Neural cell (in vitro differentiated cells): Measurements from ENCODE around the gene FGD4. TPM values are rescaled to one million over a fixed set of nuclear protein-coding genes. Genes with fewer than 3 reads are reported as not detected.

ENCODE experiments used
- H2AFZ ChIP-seq: fragments of 200-600, 300-800 bp; sonication (generic), shearing (Covaris generic); 2 replicates; pipeline ENCODE4 v1.6.0; 2014; ENCODE audit warnings: low read depth, mild to moderate bottlenecking, antibody characterized with exemption, low read length, moderate library complexity
- H3F3A ChIP-seq: fragments of 200-600 bp; shearing (Covaris generic); 2 replicates; pipeline ENCODE4 v1.6.1; 2016; ENCODE audit warnings: mild to moderate bottlenecking, moderate library complexity, mixed read lengths, antibody characterized with exemption, low read length; ENCODE audit not compliant: insufficient read depth, poor library complexity, severe bottlenecking
- H3K27ac ChIP-seq: fragments of 200-600, 300-800 bp; sonication (generic), shearing (Covaris generic); 2 replicates; pipeline ENCODE4 v1.5.1; 2014; ENCODE audit warnings: mild to moderate bottlenecking, low read length, moderate library complexity
- H3K27me3 ChIP-seq: fragments of 300-800, 200-600 bp; sonication (generic), shearing (Covaris generic); 2 replicates; pipeline ENCODE4 v1.6.0; 2014; ENCODE audit warnings: mild to moderate bottlenecking, low read depth, low read length, moderate library complexity; ENCODE audit not compliant: insufficient read depth
- H3K36me3 ChIP-seq: fragments of 300-800, 200-600 bp; sonication (generic), shearing (Covaris generic); 2 replicates; pipeline ENCODE4 v1.5.1; 2014; ENCODE audit warnings: mild to moderate bottlenecking, antibody characterized with exemption, low read length, moderate library complexity; ENCODE audit not compliant: insufficient read depth
- H3K4me2 ChIP-seq: fragments of 300-800, 200-600 bp; sonication (generic), shearing (Covaris generic); 2 replicates; pipeline ENCODE4 v1.6.0; 2014; ENCODE audit warnings: mild to moderate bottlenecking, low read length
- H3K4me3 ChIP-seq: fragments of 300-800, 200-600 bp; sonication (generic), shearing (Covaris generic); 2 replicates; pipeline ENCODE4 v1.5.1; 2014; ENCODE audit warnings: mild to moderate bottlenecking, low read length, moderate library complexity
- H3K79me2 ChIP-seq: fragments of 200-600 bp; shearing (Covaris generic); replicated peaks from 2 replicates; pipeline ENCODE4 v1.6.0; 2014; ENCODE audit warnings: mild to moderate bottlenecking, low read length, moderate library complexity; ENCODE audit not compliant: insufficient read depth
- H3K9ac ChIP-seq: fragments of 300-800, 200-600 bp; sonication (generic), shearing (Covaris generic); 2 replicates; pipeline ENCODE4 v1.6.1; 2016; ENCODE audit warnings: mild to moderate bottlenecking, low read length, mixed read lengths
- H3K9me2 ChIP-seq: fragments of 200-600 bp; shearing (Covaris generic); 2 replicates; pipeline ENCODE4 v1.6.1; 2016; ENCODE audit warnings: mild to moderate bottlenecking, low read length, mixed read lengths; ENCODE audit not compliant: insufficient read depth
- H3K9me3 ChIP-seq: fragments of 200-600, 300-800 bp; sonication (generic), shearing (Covaris generic); 2 replicates; pipeline ENCODE4 v1.6.1; 2016; ENCODE audit warnings: mild to moderate bottlenecking, mixed run types, low read length, moderate library complexity, mixed read lengths
- H4K20me1 ChIP-seq: fragments of 200-600 bp; shearing (Covaris generic); 2 replicates; pipeline ENCODE4 v1.6.1; 2016; ENCODE audit warnings: mild to moderate bottlenecking, mixed run types; ENCODE audit not compliant: insufficient read depth
- CTCF ChIP-seq: fragments of 450-650 bp; IDR thresholded peaks from 2 replicates; pipeline ENCODE4 v1.5.1; 2014; ENCODE audit warnings: antibody characterized with exemption, mild to moderate bottlenecking, moderate library complexity; ENCODE audit not compliant: poor library complexity, severe bottlenecking
- EP300 ChIP-seq: fragments of 450-650 bp; conservative IDR thresholded peaks from 2 replicates; pipeline ENCODE4 v1.6.1; 2014; ENCODE audit warnings: antibody characterized with exemption, mild to moderate bottlenecking, moderate library complexity; ENCODE audit not compliant: poor library complexity, severe bottlenecking
- EZH2 ChIP-seq: fragments of 200-600, 300-800 bp; shearing (Covaris generic), sonication (generic); IDR thresholded peaks from 2 replicates; pipeline ENCODE4 v1.6.1; 2014; ENCODE audit warnings: antibody characterized with exemption, low read length, borderline replicate concordance, mild to moderate bottlenecking; ENCODE audit not compliant: insufficient read depth, poor library complexity, severe bottlenecking
- MXI1 ChIP-seq: fragments of 450-650 bp; conservative IDR thresholded peaks from 2 replicates; pipeline ENCODE4 v1.6.1; 2014; ENCODE audit warnings: antibody characterized with exemption, mild to moderate bottlenecking; ENCODE audit not compliant: poor library complexity, severe bottlenecking
- POLR2AphosphoS5 ChIP-seq: IDR thresholded peaks from 2 replicates; pipeline ENCODE4 v1.6.1; 2012
- RAD21 ChIP-seq: fragments of 450-650 bp; conservative IDR thresholded peaks from 2 replicates; pipeline ENCODE4 v1.6.1; 2014; ENCODE audit warnings: antibody characterized with exemption, mild to moderate bottlenecking, moderate library complexity
- SMC3 ChIP-seq: fragments of 450-650 bp; conservative IDR thresholded peaks from 2 replicates; pipeline ENCODE4 v1.6.1; 2014; ENCODE audit warnings: antibody characterized with exemption, mild to moderate bottlenecking, moderate library complexity; ENCODE audit not compliant: poor library complexity
- TAF1 ChIP-seq: IDR thresholded peaks from 2 replicates; pipeline ENCODE4 v1.6.1; 2012; ENCODE audit warnings: low read depth
- polyA plus RNA-seq: library from polyadenylated mRNA; depleted of rRNA; stranded (reverse); fragments of >200 nt; gene quantifications from 2 replicates; pipeline ENCODE4 v1.2.3, GENCODE V29; 2014
- TF ChIP-seq, protein P1 (sequence below): IDR thresholded peaks from 2 replicates; pipeline ENCODE4 v1.6.1; 2012; ENCODE audit warnings: borderline replicate concordance

FGD4 gene
- polyA plus RNA-seq, 1 donor from 2014 or later = 24.4 TPM

- Histone ChIP-seq H4K20me1 (no peaks in the 10 kb centered on the region), H3K9me2 (no peaks in the 10 kb centered on the region), H3F3A (no peaks in the 10 kb centered on the region), H3K4me2 (no peak overlapping the region), H3K9ac (no peak overlapping the region), H3K27me3 (no peaks in the 10 kb centered on the region), H3K36me3 (no peaks in the 10 kb centered on the region), H3K27ac (no peak overlapping the region), H3K9me3 (no peaks in the 10 kb centered on the region), H3K4me3 (no peak overlapping the region), H2AFZ (no peak overlapping the region), H3K79me2 (no peaks in the 10 kb centered on the region)
- TF ChIP-seq MXI1 (no peak), EZH2 (no peak), CTCF (no peak), RAD21 (no peak), EP300 (no peak)
- TF ChIP-seq, protein P1, sequence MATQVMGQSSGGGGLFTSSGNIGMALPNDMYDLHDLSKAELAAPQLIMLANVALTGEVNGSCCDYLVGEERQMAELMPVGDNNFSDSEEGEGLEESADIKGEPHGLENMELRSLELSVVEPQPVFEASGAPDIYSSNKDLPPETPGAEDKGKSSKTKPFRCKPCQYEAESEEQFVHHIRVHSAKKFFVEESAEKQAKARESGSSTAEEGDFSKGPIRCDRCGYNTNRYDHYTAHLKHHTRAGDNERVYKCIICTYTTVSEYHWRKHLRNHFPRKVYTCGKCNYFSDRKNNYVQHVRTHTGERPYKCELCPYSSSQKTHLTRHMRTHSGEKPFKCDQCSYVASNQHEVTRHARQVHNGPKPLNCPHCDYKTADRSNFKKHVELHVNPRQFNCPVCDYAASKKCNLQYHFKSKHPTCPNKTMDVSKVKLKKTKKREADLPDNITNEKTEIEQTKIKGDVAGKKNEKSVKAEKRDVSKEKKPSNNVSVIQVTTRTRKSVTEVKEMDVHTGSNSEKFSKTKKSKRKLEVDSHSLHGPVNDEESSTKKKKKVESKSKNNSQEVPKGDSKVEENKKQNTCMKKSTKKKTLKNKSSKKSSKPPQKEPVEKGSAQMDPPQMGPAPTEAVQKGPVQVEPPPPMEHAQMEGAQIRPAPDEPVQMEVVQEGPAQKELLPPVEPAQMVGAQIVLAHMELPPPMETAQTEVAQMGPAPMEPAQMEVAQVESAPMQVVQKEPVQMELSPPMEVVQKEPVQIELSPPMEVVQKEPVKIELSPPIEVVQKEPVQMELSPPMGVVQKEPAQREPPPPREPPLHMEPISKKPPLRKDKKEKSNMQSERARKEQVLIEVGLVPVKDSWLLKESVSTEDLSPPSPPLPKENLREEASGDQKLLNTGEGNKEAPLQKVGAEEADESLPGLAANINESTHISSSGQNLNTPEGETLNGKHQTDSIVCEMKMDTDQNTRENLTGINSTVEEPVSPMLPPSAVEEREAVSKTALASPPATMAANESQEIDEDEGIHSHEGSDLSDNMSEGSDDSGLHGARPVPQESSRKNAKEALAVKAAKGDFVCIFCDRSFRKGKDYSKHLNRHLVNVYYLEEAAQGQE = no peak
Measured at GRCh38 chr12:32357601-32358249, 41.6 kb upstream of the FGD4 start.

- Histone ChIP-seq H3K4me3 (no peak overlapping the region), H2AFZ (no peak overlapping the region), H3F3A (no peaks in the 10 kb centered on the region), H3K79me2 (no peaks in the 10 kb centered on the region), H3K9me3 (no peaks in the 10 kb centered on the region), H4K20me1 (no peaks in the 10 kb centered on the region), H3K27me3 (no peaks in the 10 kb centered on the region), H3K36me3 (no peaks in the 10 kb centered on the region), H3K4me2 (no peak overlapping the region), H3K9me2 (no peaks in the 10 kb centered on the region), H3K9ac (no peak overlapping the region), H3K27ac (no peak overlapping the region)
- TF ChIP-seq MXI1 = no peak
- TF ChIP-seq CTCF = no peak
- TF ChIP-seq POLR2AphosphoS5 = no peak
- no peak for TF ChIP-seq EP300
- no peak for TF ChIP-seq RAD21
- TF ChIP-seq, protein P1 = no peak
- no peak for TF ChIP-seq TAF1
- no peak for TF ChIP-seq SMC3
- TF ChIP-seq EZH2 = no peak
Measured at GRCh38 chr12:32360956-32361355, 38.4 kb upstream of the FGD4 start.
